GM19438 (cell line): ENCODE results near the gene BCKDK.

Source experiments
- ATAC-seq: cut with Tn5 transposase; IDR thresholded peaks from one replicate; pipeline ENCODE4 v1.9.1; 2021; ENCODE audit warnings: low read depth; ENCODE audit not compliant: unreplicated experiment

BCKDK gene

DNA sequence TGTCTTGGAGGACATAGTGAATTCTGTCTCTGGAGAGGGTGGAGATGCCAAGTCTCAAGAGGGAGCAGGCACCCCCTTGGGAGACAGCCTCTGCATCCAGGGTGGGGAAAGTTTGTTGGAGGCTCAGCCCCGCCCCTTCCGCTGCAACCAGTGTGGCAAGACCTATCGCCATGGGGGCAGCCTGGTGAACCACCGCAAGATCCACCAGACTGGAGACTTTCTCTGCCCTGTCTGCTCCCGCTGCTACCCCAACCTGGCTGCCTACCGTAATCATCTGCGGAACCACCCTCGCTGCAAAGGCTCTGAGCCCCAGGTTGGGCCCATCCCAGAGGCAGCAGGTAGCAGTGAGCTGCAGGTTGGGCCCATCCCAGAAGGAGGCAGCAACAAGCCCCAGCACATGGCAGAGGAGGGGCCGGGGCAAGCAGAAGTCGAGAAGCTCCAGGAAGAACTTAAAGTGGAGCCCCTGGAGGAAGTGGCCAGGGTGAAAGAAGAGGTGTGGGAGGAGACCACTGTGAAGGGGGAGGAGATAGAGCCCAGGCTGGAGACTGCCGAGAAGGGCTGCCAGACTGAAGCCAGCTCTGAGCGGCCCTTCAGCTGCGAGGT is 28.7 kb upstream of the BCKDK start:
- no peak for ATAC-seq

DNA sequence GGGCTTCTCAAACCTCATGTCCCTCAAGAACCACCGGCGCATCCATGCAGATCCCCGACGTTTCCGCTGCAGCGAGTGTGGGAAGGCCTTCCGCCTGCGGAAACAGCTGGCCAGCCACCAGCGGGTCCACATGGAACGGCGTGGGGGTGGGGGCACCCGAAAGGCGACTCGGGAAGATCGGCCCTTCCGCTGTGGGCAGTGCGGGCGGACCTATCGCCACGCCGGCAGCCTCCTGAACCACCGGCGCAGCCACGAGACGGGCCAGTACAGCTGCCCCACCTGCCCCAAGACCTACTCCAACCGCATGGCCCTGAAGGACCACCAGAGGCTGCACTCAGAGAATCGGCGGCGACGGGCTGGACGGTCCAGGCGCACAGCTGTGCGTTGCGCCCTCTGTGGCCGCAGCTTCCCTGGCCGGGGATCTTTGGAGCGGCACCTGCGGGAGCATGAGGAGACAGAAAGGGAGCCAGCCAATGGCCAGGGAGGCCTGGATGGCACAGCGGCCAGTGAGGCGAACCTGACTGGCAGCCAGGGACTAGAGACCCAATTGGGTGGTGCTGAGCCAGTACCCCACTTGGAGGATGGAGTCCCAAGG is 28.1 kb upstream of the BCKDK start:
- ATAC-seq: no peak

- ATAC-seq: no peak
Observed at GRCh38 chr16:31080756-31081419, 27.3 kb upstream of the BCKDK start.

- no peak for ATAC-seq
Observed at GRCh38 chr16:31081428-31082351, 26.5 kb upstream of the BCKDK start.

DNA sequence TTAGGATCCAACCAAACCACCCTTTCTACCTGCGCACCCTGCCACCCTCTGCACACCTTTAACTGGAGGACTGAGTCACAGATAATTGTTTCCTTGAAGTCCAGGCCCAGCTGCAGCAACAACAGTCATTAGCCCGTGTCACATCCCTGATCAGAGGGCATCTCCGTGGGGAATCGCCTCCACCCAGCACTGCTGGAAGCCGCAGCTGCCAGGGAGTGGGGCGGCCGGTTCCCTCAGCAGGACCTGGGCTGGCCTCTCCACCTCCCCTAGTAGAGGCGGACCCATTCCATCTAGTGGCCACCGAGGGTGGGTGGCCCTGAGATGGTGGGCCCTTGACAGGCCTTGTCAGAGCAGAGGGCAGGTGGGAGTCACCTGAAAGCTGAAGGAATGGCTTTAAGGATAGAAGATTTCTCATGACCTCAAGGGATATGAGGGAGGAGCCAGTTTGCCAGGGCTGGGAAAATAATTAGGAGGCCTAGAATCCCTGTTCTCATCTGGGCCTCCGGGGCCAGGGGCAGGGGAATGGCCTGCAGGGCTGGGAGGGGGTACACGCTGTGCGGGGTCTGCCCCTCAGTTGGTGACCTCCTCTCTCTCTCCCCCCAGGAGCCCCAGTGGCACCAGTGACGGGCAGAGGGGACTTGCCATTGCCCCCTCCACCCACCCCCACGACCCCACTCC is 25.7 kb upstream of the BCKDK start:
- ATAC-seq: no peak

DNA sequence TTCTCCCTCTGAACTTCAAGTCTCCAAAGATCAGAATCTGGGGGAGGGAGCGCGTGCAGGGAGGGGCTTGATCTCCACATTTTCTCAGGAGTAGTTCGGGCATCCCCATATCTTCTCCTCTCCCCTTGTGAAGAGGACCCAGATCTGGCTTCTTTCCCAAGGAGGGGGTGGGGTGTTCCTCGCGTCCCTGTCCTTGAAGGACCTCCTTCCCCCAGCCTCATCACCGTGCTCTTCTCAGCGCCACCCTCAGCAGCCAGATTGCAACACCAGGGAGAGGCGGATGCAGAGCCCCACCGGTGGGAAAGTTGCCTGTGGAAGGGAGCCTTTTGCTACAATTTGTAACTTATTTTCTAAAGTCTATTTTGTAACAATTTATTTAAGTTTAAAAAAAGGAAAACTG is 25.1 kb upstream of the BCKDK start:
- no peak for ATAC-seq

DNA sequence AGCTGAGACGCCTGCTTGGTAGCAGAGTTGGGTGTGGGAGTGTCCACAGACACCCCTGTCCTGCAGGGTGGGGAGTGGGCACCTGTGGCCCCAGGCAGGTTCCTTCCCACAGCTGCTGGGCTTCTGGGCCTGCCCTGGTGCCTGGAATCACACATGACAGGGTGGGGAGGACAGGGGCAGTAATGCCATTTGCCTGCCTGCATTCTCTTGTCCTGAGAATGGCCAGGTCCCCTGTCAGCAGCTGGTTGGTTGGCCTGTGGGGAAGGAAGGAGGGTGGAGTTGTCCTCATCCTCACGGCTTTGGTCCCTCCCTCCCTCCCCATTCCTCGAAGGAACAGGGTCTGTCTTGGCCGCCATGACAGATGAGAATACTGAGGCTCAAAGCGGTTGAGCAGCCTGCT is 24.6 kb upstream of the BCKDK start:
- ATAC-seq: no peak

DNA sequence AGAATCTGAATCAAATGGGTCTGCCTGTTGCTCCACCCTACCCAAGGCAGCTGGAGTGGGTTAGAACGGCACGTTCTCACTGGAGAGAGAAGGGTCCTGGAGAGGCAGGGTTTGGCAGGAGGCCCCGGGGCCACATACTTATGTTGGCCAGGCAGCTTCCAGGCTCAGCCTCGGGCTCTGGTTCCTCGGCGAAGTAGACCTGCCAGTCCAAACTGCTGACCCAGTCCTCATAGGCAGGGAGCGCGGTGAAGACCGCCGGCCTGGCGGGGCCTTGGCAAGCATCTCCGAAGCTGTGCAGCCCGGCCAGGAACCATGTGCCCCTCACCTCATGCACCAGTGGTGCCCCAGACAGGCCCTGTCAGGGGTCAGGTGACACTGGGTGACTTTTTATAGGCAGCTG is 24.2 kb upstream of the BCKDK start:
- no peak for ATAC-seq

DNA sequence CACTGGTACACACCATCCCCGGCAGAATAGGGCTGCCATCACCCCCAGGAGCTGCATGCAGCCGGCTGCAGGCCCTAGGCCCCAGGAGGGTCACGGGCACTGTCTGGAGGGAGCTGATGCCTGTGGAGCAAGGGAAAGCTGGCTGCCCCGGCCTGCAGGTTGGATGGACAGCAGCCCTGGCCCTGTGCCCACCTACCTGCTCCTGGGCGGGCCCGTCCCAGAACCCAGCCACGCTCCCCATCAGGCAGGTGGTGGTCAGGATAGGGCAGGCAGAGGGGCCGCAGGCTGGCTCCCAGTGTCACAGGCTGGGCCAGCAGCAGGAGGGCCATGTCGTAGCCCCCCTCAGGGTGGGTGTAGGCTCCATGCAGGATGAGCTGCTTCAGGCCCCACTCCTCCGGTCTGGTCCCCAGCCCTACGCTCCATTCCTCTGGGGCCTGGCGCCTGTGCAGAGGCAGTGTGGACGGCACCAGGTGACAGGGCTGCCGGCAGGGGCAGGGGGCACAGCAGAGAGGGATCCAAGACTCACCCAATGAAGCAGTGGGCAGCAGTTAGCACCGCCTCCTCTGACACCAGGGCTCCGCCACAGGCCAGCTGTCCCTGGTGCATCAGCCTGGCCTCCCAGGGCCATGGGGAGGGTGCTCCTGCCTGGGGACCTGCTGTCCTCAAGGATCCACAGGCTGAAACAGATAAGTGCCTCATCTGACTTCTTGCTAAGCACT is 23.4 kb upstream of the BCKDK start:
- no peak for ATAC-seq

GRCh38 chr16:31085411-31085810 is 22.8 kb upstream of the BCKDK start:
- ATAC-seq: no peak

DNA sequence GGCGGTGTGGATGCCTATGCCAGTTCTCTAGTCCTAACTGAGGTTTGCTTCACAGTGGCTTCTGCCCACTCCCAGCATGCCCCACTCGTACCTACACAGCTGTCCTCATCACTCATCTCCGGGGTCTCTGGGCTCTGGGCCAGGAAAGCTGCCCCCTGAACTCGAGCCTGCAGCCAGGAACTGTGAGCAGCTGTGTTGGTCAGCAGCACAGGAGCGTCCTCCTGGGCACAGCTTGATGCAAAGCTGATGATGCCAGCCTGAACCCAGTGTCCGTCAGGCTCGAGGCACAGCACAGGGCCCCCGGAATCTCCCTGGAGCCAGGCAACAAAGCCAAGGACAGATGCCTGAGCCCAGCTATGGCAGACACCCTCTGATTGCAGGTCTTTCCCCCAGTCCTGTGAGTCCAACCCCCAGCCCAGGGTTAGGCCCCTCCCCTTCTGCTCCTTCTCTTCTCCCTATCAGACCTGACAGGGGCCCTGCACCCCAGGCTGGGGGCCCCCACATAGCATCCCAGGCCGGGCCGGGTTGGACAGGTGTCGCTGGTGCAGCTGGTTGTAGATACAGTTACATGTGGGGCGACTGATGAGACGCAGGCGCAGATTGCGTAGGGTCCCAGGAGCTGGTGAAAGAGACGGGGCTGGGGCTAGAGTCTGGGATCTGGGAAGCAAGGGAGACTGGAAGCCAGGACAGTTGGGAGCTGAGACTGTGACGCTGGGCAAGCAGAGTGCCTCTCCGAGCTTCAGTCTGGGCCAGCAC is 22.1 kb upstream of the BCKDK start:
- no peak for ATAC-seq

GRCh38 chr16:31086629-31086906 is 21.6 kb upstream of the BCKDK start:
- ATAC-seq: no peak

GRCh38 chr16:31087481-31087880 is 20.7 kb upstream of the BCKDK start:
- no peak for ATAC-seq

DNA sequence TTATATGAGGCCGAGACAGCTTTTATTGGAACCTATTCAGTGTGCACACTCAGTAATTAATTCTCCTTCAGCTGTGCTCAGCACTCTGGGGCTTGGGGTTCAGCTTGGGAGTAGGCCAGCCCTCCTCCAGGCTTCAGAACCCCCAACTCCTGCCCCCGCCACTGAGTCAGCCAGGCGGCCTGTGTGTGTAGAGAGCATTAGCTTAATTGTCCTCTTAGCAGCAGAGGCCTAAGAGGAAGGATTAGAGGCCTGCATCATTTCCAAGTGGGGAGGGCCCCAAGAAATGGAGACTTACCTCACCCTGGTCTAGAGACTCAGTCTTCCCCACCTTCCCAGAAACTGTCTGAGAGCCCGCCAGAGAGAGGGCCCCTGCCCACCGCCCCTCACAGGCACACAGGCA is 20.2 kb upstream of the BCKDK start:
- ATAC-seq: no peak

DNA sequence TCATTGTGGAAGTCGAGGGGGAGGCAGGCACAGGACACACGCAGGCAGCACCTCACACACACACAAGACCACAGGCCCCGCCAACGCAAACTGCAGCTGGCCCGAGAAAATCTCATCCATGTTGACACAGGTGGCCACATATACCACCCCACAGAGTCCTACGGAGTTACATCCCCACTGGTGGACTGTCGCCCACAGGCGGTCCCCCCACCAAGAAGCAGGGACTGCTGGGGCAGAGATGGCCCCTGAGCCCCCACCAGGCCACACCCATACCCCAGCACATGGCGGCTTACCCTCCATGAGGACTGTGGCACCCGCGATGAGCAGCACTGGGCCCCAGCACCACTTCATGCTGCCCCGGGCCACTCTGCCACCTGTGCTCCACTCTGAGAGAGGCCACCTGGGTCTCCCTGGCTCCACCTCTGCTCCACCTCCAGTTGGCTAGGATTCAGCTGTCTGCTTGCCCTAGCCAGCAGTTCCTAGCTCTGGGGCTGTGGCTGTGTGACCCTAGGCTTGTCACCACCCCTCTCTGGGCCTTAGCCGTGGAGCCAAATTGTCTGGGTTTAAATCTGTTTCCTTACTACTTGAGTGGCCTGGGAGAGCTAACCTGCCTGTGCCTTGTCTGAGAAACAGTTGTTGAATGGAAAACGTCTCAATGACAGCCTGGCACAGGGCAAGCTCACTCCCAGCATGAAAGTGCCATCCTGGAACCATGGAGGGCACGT is 19.6 kb upstream of the BCKDK start, which contains the start of gene PRSS53:
Gene PRSS53, minus strand, starts transcription at position 485 of the 725 bp plus-strand sequence. Its CDS starts 134 bp downstream, at position 351.
- no peak for ATAC-seq

DNA sequence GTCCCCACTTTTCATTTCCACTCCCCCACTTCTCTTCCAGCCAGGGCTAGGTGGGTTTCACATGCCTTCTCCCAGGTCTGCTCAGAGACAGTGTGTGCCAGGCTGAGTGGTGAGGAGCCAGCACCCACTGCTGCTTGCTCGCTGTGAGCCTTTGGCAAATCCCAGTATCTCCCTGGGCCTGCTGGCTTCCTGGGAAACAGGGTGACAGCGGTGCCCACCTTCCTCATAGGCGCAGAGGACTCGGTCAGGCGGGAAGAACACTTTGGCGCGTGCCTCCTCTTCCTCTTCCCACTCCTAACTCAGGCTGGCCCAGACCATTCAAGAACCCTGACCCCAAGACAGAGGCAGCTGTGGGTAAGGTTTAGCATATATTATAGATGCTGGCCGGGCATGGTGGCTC is 19.0 kb upstream of the BCKDK start:
- no peak for ATAC-seq

DNA sequence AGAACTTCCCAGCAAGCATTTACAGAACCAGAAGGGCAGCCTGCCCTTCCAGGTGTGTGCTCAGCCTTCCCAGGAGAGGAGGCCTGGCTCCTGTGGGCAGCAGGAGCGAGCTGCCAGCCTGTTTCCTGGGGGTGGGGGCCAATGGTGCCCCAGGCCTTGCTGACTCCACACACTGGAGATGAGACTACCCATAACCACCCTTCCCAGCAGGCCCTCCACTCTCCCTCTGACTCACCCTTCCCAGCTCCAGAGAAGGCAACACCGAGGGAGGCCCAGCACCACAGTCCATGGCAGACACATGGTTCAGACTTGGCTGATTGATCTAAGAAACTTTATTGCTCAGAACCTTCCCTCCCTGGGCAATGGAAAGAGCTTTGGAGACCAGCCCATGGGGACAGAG is 17.6 kb upstream of the BCKDK start:
- ATAC-seq: no peak

DNA sequence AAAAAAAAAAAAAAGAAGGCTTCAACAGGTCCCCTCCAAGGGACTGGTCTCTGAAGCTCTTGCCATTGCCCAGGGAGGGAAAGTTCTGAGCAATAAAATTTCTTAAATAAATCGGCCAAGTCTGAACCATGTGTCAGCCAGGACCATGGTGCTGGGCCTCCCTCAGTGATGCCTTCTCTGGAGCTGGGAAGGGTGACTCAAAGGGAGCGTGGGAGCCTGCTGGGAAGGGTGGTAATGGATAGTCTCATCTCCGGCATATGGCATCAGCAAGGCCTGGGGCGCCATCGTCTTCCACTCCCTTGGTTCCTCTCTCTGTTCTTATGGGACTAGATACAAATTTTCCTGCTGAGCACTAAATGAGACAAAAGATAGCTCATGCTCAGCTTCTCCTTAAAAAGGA is 15.9 kb upstream of the BCKDK start:
- no peak for ATAC-seq
